HFFc6 (cell line): Measurements from ENCODE around the gene SKIC2. TPM values are rescaled to one million over a fixed set of nuclear protein-coding genes. Genes with fewer than 3 reads are reported as not detected.
A peak's percentile ranks its signal among the peaks of the same experiment; 100 is the strongest.

ENCODE experiments used
- DNase-seq: peaks from one replicate; pipeline ENCODE4 v3.0.0-alpha.2; 2018
- H3K27ac Mint-ChIP-seq: 2 replicates; pipeline ENCODE4 v1.8.0; 2020; ENCODE audit warnings: mild to moderate bottlenecking, mixed read lengths
- H3K27me3 Mint-ChIP-seq: 2 replicates; pipeline ENCODE4 v1.8.0; 2021; ENCODE audit warnings: mild to moderate bottlenecking, moderate library complexity, mixed read lengths; ENCODE audit not compliant: insufficient read depth
- H3K36me3 Mint-ChIP-seq: 2 replicates; pipeline ENCODE4 v1.8.0; 2021; ENCODE audit warnings: low read depth, mixed read lengths
- H3K4me1 Mint-ChIP-seq: 2 replicates; pipeline ENCODE4 v1.8.0; 2020; ENCODE audit warnings: low read depth, mixed read lengths
- H3K4me3 Mint-ChIP-seq: 2 replicates; pipeline ENCODE4 v1.8.0; 2020; ENCODE audit warnings: mild to moderate bottlenecking, moderate library complexity, mixed read lengths
- H3K9me3 Mint-ChIP-seq: 2 replicates; pipeline ENCODE4 v1.8.0; 2020; ENCODE audit warnings: mild to moderate bottlenecking, mixed read lengths
- CTCF ChIP-seq: fragments of 200-600 bp; sonication (generic); IDR thresholded peaks from 2 replicates; pipeline ENCODE4 v1.5.0; 2021; ENCODE audit warnings: antibody characterized with exemption, mild to moderate bottlenecking
- total RNA-seq, 6 experiments: library from RNA; stranded (reverse); fragmentation: NEBNext Ultra II Directional; extraction: Animal tissue kit (Norgen Biotek cat#: 25700); gene quantifications; 2 replicates in 1 of 6; 3 replicates in 5 of 6; pipeline ENCODE4 v1.2.3, GENCODE V29; 2021

The SKIC2 gene
- total RNA-seq, 6 experiments from 2014 or later, result 74.0 to 83.3 (median 77.8) TPM

DNA sequence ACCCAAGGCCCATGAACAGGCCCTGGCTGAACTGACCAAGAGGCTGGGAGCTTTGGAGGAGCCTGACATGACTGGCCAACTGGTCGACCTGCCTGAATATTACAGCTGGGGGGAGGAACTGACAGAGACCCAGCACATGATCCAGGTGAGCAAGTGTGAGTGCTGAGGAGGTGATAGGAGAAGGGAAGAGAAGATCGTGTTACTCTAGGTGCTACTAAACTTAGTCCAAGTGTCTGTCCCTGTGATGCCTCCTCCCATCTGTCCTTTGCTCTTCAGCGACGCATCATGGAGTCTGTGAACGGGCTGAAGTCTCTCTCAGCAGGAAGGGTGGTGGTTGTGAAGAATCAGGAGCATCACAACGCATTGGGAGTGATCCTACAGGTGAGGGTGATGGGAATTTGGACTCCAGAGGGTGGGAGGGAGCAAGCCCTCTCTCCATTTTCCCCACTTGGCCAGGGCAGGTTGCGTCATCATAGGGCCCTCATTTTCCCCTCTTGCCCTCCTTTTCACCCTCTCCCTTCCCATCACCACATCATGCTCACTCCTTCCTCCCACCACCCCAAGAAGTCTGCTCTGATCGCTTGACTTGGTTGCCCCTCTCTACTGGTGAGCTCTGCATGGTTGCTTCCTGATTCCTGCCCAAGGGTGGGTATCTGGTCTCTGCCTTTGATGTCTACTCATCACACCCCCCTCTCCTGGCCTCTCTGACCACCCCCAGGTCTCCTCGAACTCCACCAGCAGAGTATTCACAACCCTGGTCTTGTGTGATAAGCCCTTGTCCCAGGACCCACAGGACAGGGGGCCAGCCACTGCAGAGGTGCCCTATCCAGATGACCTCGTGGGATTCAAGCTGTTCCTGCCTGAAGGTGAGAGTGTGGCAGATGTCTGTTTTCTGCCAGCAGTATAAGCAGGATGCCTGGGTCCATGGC lies 8.3 kb downstream of the SKIC2 start:
- Mint-ChIP-seq H3K4me3 (no peak overlapping the region), H3K9me3 (peaks cover 3% of the 10 kb centered on the region; the same call in 1 of the 2 replicates), H3K36me3 (peaks cover 26% of the 10 kb centered on the region), H3K27me3 (peaks cover 17% of the 10 kb centered on the region), H3K4me1 (peaks cover 19% of the 10 kb centered on the region), H3K27ac (no peak overlapping the region)
- no peak for DNase-seq
- TF ChIP-seq CTCF, result no peak

DNA sequence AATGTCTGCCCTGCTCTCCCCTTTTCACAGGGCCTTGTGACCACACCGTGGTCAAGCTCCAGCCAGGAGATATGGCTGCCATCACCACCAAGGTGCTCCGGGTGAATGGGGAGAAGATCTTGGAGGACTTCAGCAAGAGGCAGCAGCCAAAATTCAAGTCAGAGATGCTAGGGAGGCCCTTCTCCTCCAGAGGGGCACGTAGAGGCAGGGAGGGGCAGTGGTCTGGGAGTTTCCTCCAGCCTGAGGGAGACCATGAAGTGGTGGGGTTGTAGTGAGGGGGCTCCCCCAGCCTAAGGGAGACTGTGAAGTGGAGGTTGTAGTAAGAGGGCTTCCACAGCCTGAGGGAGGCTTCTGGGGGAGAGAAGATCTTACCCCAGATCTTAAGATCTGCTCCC lies 8.9 kb downstream of the SKIC2 start:
- no peak overlapping the region for H3K27ac Mint-ChIP-seq
- H3K4me1 Mint-ChIP-seq, result peaks cover 24% of the 10 kb centered on the region
- H3K9me3 Mint-ChIP-seq, result peaks cover 3% of the 10 kb centered on the region; the same call in 1 of the 2 replicates
- H3K4me3 Mint-ChIP-seq, result no peak overlapping the region
- peaks cover 20% of the 10 kb centered on the region for H3K27me3 Mint-ChIP-seq
- H3K36me3 Mint-ChIP-seq, result peaks cover 29% of the 10 kb centered on the region
- no peak for TF ChIP-seq CTCF
- no peak for DNase-seq

DNA sequence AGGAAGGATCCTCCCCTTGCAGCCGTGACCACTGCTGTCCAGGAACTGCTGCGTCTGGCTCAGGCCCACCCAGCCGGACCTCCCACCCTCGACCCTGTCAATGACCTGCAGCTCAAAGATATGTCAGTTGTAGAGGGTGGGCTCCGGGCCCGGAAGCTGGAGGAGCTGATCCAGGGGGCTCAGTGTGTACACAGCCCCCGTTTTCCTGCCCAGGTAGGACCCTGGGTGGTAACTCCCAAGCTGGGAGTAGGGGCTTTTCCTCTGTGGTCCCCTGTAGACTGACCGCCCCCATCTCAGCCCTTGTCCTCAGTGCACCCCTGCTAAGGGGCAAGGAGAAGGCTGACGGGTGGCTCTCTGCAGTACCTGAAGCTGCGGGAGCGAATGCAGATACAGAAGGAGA lies 9.4 kb downstream of the SKIC2 start:
- H3K4me1 Mint-ChIP-seq, result peaks cover 28% of the 10 kb centered on the region
- no peak for DNase-seq
- TF ChIP-seq CTCF, result no peak
- no peak overlapping the region for H3K4me3 Mint-ChIP-seq
- no peak overlapping the region for H3K27ac Mint-ChIP-seq
- H3K27me3 Mint-ChIP-seq, result peaks cover 20% of the 10 kb centered on the region
- H3K9me3 Mint-ChIP-seq, result peaks cover 3% of the 10 kb centered on the region; the same call in 1 of the 2 replicates
- peaks cover 33% of the 10 kb centered on the region for H3K36me3 Mint-ChIP-seq

DNA sequence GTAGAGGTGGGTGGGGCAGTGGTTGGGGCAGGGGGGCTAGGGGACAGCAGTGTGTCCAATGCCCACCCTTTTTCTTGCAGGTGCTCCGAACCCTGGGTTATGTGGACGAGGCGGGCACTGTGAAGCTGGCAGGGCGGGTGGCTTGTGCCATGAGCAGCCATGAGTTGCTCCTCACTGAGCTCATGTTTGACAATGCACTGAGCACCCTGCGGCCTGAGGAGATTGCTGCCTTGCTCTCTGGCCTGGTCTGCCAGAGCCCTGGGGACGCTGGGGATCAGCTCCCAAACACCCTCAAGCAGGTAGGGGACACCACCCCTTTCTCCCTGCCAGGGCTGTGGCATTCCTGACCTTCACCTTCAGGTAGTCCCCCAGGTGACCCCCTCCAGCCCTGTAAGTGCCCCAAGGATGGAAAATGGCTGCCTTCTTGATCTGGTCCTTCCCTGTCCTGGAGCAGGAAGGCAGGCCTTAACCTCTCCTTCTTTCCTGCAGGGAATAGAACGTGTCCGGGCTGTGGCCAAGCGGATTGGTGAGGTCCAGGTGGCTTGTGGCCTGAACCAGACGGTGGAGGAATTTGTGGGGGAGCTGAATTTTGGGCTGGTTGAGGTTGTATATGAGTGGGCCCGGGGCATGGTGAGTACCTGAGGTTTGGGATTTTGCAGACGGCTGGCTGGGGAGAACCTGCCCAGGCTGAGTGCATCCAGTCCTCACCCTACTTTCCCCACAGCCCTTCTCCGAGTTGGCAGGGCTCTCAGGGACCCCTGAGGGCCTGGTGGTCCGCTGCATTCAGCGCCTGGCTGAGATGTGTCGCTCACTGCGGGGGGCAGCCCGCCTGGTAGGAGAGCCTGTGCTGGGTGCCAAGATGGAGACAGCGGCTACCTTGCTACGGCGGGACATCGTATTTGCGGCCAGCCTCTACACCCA lies 10.1 kb downstream of the SKIC2 start:
- DNase-seq, result no peak
- H3K9me3 Mint-ChIP-seq, result peaks cover 3% of the 10 kb centered on the region; the same call in 1 of the 2 replicates
- peaks cover 35% of the 10 kb centered on the region for H3K36me3 Mint-ChIP-seq
- H3K27ac Mint-ChIP-seq, result peak overlapping the region; percentile 96; the same call in 1 of the 2 replicates
- TF ChIP-seq CTCF, result no peak
- H3K4me3 Mint-ChIP-seq, result no peak overlapping the region
- H3K27me3 Mint-ChIP-seq, result peaks cover 20% of the 10 kb centered on the region
- peaks cover 35% of the 10 kb centered on the region for H3K4me1 Mint-ChIP-seq
